ENCODE data around the gene MARCKSL1. TPM values are rescaled to one million over a fixed set of nuclear protein-coding genes. Genes with fewer than 3 reads are reported as not detected.

Gene MARCKSL1
- total RNA-seq, 1 donor from 2014 or later = 103 TPM

- no peak for TF ChIP-seq CTCF (IDR thresholded peaks at IDR 0.05)
- no peak for DNase-seq (ENCODE audit: low spot score)
- Mint-ChIP-seq H3K36me3 (ENCODE audit: low read depth) (peaks cover 3% of the 10 kb centered on the region), H3K9me3 (ENCODE audit: low read depth) (no peaks in the 10 kb centered on the region), H3K27me3 (ENCODE audit: low read depth) (no peaks in the 10 kb centered on the region), H3K4me1 (ENCODE audit: low read depth) (peaks cover 6% of the 10 kb centered on the region), H3K27ac (ENCODE audit: unreplicated experiment) (no peak overlapping the region), H3K4me3 (ENCODE audit: unreplicated experiment) (no peak overlapping the region)
These were observed 19.1 kb downstream of the MARCKSL1 start for GRCh38 chr1:32316903-32317277.

GRCh38 chr1:32311709-32312393 lies 24.2 kb downstream of the MARCKSL1 start:
- H3K27ac Mint-ChIP-seq (ENCODE audit: unreplicated experiment) = no peak overlapping the region
- peaks cover 19% of the 10 kb centered on the region for H3K4me1 Mint-ChIP-seq (ENCODE audit: low read depth)
- H3K9me3 Mint-ChIP-seq (ENCODE audit: low read depth) = no peaks in the 10 kb centered on the region
- H3K4me3 Mint-ChIP-seq (ENCODE audit: unreplicated experiment) = no peak overlapping the region
- no peaks in the 10 kb centered on the region for H3K27me3 Mint-ChIP-seq (ENCODE audit: low read depth)
- TF ChIP-seq CTCF (IDR thresholded peaks at IDR 0.05) = no peak
- DNase-seq (ENCODE audit: low spot score) = no peak
- H3K36me3 Mint-ChIP-seq (ENCODE audit: low read depth) = peaks cover 2% of the 10 kb centered on the region

GRCh38 chr1:32309960-32310359 lies 26.1 kb downstream of the MARCKSL1 start:
- no peak overlapping the region for H3K27ac Mint-ChIP-seq (ENCODE audit: unreplicated experiment)
- H3K4me3 Mint-ChIP-seq (ENCODE audit: unreplicated experiment) = no peak overlapping the region
- H3K36me3 Mint-ChIP-seq (ENCODE audit: low read depth) = peaks cover 9% of the 10 kb centered on the region
- DNase-seq (ENCODE audit: low spot score) = no peak
- no peak for TF ChIP-seq CTCF (IDR thresholded peaks at IDR 0.05)
- H3K9me3 Mint-ChIP-seq (ENCODE audit: low read depth) = peaks cover 4% of the 10 kb centered on the region
- H3K27me3 Mint-ChIP-seq (ENCODE audit: low read depth) = no peaks in the 10 kb centered on the region
- peaks cover 19% of the 10 kb centered on the region for H3K4me1 Mint-ChIP-seq (ENCODE audit: low read depth)

- no peak for DNase-seq (ENCODE audit: low spot score)
- Mint-ChIP-seq H3K27me3 (ENCODE audit: low read depth) (no peaks in the 10 kb centered on the region), H3K36me3 (ENCODE audit: low read depth) (peaks cover 23% of the 10 kb centered on the region), H3K27ac (ENCODE audit: unreplicated experiment) (no peak overlapping the region), H3K4me1 (ENCODE audit: low read depth) (peaks cover 25% of the 10 kb centered on the region), H3K4me3 (ENCODE audit: unreplicated experiment) (no peak overlapping the region), H3K9me3 (ENCODE audit: low read depth) (peaks cover 7% of the 10 kb centered on the region)
- TF ChIP-seq CTCF (IDR thresholded peaks at IDR 0.05) = no peak
These were observed 28.7 kb downstream of the MARCKSL1 start for GRCh38 chr1:32307324-32307723.

- no peak overlapping the region for H3K4me3 Mint-ChIP-seq (ENCODE audit: unreplicated experiment)
- peaks cover 7% of the 10 kb centered on the region for H3K9me3 Mint-ChIP-seq (ENCODE audit: low read depth)
- peaks cover 23% of the 10 kb centered on the region for H3K36me3 Mint-ChIP-seq (ENCODE audit: low read depth)
- H3K27ac Mint-ChIP-seq (ENCODE audit: unreplicated experiment) = no peak overlapping the region
- TF ChIP-seq CTCF (IDR thresholded peaks at IDR 0.05) = no peak
- peaks cover 17% of the 10 kb centered on the region for H3K4me1 Mint-ChIP-seq (ENCODE audit: low read depth)
- DNase-seq (ENCODE audit: low spot score) = no peak
- no peaks in the 10 kb centered on the region for H3K27me3 Mint-ChIP-seq (ENCODE audit: low read depth)
These were observed 30.7 kb downstream of the MARCKSL1 start for GRCh38 chr1:32305310-32305709.
